Smooth muscle cell (in vitro differentiated cells): ENCODE data around the gene TNKS2. TPM values are rescaled to one million over a fixed set of nuclear protein-coding genes. Genes with fewer than 3 reads are reported as not detected.
"Not testable (repeated sequence)": the region's sequence is repeated elsewhere in the genome, so short reads cannot be mapped to it uniquely, and the experiment has no call there.

Experiments used
- DNase-seq: peaks from one replicate; lab custom pipeline; 2025; ENCODE audit not compliant: unreplicated experiment; lab: John Stamatoyannopoulos, UW
- H2AFZ ChIP-seq: fragments of 200-600 bp; sonication (generic); 2 replicates; pipeline ENCODE4 v1.6.0; 2016; ENCODE audit warnings: antibody characterized with exemption, low read depth, mild to moderate bottlenecking
- H3F3A ChIP-seq: fragments of 200-600 bp; sonication (generic); 2 replicates; pipeline ENCODE4 v1.6.0; 2017; ENCODE audit warnings: antibody characterized with exemption, low read depth
- H3K27ac ChIP-seq: fragments of 200-600 bp; sonication (generic); 2 replicates; pipeline ENCODE4 v1.5.1; 2016; ENCODE audit warnings: low read depth, mild to moderate bottlenecking
- H3K27me3 ChIP-seq: fragments of 200-600 bp; sonication (generic); 2 replicates; pipeline ENCODE4 v1.6.1; 2016; ENCODE audit warnings: low read depth, mild to moderate bottlenecking
- H3K36me3 ChIP-seq: fragments of 200-600 bp; sonication (generic); 2 replicates; pipeline ENCODE4 v1.5.1; 2016; ENCODE audit warnings: low read depth
- H3K4me1 ChIP-seq: fragments of 200-600 bp; sonication (generic); 2 replicates; pipeline ENCODE4 v1.5.1; 2016; ENCODE audit warnings: low read depth
- H3K4me2 ChIP-seq: fragments of 200-600 bp; sonication (generic); 2 replicates; pipeline ENCODE4 v1.6.0; 2016; ENCODE audit warnings: mild to moderate bottlenecking
- H3K4me3 ChIP-seq: fragments of 200-600 bp; sonication (generic); 2 replicates; pipeline ENCODE4 v1.5.1; 2016; ENCODE audit warnings: mild to moderate bottlenecking
- H3K79me2 ChIP-seq: fragments of 200-600 bp; sonication (generic); 2 replicates; pipeline ENCODE4 v1.6.0; 2016; ENCODE audit warnings: low read depth, mild to moderate bottlenecking
- H3K9ac ChIP-seq: fragments of 200-600 bp; sonication (generic); 2 replicates; pipeline ENCODE4 v1.6.0; 2016; ENCODE audit warnings: low read depth
- H3K9me3 ChIP-seq: fragments of 200-600 bp; sonication (generic); replicated peaks from 2 replicates; pipeline ENCODE4 v1.5.1; 2016; ENCODE audit warnings: low read depth
- H4K20me1 ChIP-seq: fragments of 200-600 bp; sonication (generic); 2 replicates; pipeline ENCODE4 v1.6.0; 2016; ENCODE audit warnings: low read depth
- CTCF ChIP-seq: fragments of 200-600 bp; sonication (generic); IDR thresholded peaks from 2 replicates; pipeline ENCODE4 v1.5.1; 2017; ENCODE audit warnings: borderline replicate concordance, mild to moderate bottlenecking, antibody characterized with exemption; ENCODE audit not compliant: insufficient read depth, poor library complexity, severe bottlenecking
- WGBS: methylation state at CpG from one replicate; pipeline ENCODE4 v1.1.7; 2016; ENCODE audit warnings: low lambda C conversion rate; 5-methylcytosine and 5-hydroxymethylcytosine counted together
- polyA plus RNA-seq: library from polyadenylated mRNA; unstranded; fragments of >200 nt; fragmentation: Nextera tagmentation; extraction: Ambion mirVana; gene quantifications from 2 replicates; pipeline ENCODE4 v1.2.1, GENCODE V29; 2016
- total RNA-seq: library from RNA; depleted of rRNA; stranded (reverse); fragments of >200 nt; gene quantifications from 2 replicates; pipeline ENCODE4 v1.2.3, GENCODE V29; 2014

The TNKS2 gene
- total and polyA plus RNA-seq, 2 experiments from 2014 or later, result 12.1 to 45.6 TPM

- Histone ChIP-seq H3K27ac (no peak overlapping the region), H3K9ac (no peak overlapping the region), H3F3A (no peaks in the 10 kb centered on the region), H3K27me3 (no peaks in the 10 kb centered on the region), H4K20me1 (peaks cover 92% of the 10 kb centered on the region), H2AFZ (no peak overlapping the region), H3K4me2 (no peak overlapping the region), H3K79me2 (peaks cover 94% of the 10 kb centered on the region), H3K9me3 (no peaks in the 10 kb centered on the region), H3K4me1 (peaks cover 9% of the 10 kb centered on the region), H3K4me3 (no peak overlapping the region), H3K36me3 (no peaks in the 10 kb centered on the region)
- DNase-seq, result no peak
- no peak for TF ChIP-seq CTCF
- 100% methylated on average over 2 of the region's 2 CpGs for WGBS
These were observed 7.0 kb downstream of the TNKS2 start for GRCh38 chr10:91805110-91805838.

- not testable (repeated sequence) for H3K9me3 ChIP-seq, H3K4me3 ChIP-seq, H3F3A ChIP-seq, H3K9ac ChIP-seq, DNase-seq, H2AFZ ChIP-seq, H3K27ac ChIP-seq, H3K27me3 ChIP-seq, H3K36me3 ChIP-seq, H3K4me1 ChIP-seq, H3K4me2 ChIP-seq
- WGBS, result 97% methylated on average over 14 of the region's 14 CpGs
- Histone ChIP-seq H3K79me2 (peaks cover 90% of the 10 kb centered on the region), H4K20me1 (peaks cover 92% of the 10 kb centered on the region)
These were observed 9.0 kb downstream of the TNKS2 start for GRCh38 chr10:91807264-91807663.

GRCh38 chr10:91813251-91813650 lies 15.0 kb downstream of the TNKS2 start:
- 86% methylated on average over 1 of the region's 1 CpG for WGBS
- Histone ChIP-seq H3K4me2 (no peak overlapping the region), H2AFZ (no peak overlapping the region), H3F3A (no peaks in the 10 kb centered on the region), H3K27ac (no peak overlapping the region), H3K9ac (no peak overlapping the region), H3K79me2 (peaks cover 57% of the 10 kb centered on the region), H3K9me3 (no peaks in the 10 kb centered on the region), H3K27me3 (no peaks in the 10 kb centered on the region), H4K20me1 (peaks cover 98% of the 10 kb centered on the region), H3K4me1 (no peaks in the 10 kb centered on the region), H3K4me3 (no peak overlapping the region), H3K36me3 (peaks cover 19% of the 10 kb centered on the region)
- DNase-seq, result no peak
- TF ChIP-seq CTCF, result no peak

- Histone ChIP-seq H3K4me2 (no peak overlapping the region), H3K27me3 (no peaks in the 10 kb centered on the region), H3K9ac (no peak overlapping the region), H4K20me1 (peaks cover 77% of the 10 kb centered on the region), H3K9me3 (no peaks in the 10 kb centered on the region), H3K4me1 (no peaks in the 10 kb centered on the region), H3F3A (no peaks in the 10 kb centered on the region), H3K4me3 (no peak overlapping the region), H2AFZ (no peak overlapping the region), H3K27ac (no peak overlapping the region), H3K79me2 (peaks cover 29% of the 10 kb centered on the region), H3K36me3 (peaks cover 47% of the 10 kb centered on the region)
- 99% methylated on average over 2 of the region's 2 CpGs for WGBS
- no peak for DNase-seq
- no peak for TF ChIP-seq CTCF
These were observed 18.8 kb downstream of the TNKS2 start for GRCh38 chr10:91816981-91817380.
